GM12878 (cell line): Measurements from ENCODE around the gene NFE2L2. TPM values are rescaled to one million over a fixed set of nuclear protein-coding genes. Genes with fewer than 3 reads are reported as not detected.

Source experiments
- ATAC-seq: fragments of 200-7000 bp; cut with Tn5 transposase; 3 replicates; pipeline ENCODE4 v1.9.1; 2020; ENCODE audit warnings: mild to moderate bottlenecking, moderate library complexity
- BruUV-seq: library from RNA; stranded (reverse); fragments of 400-500 nt; replicated peaks from 2 replicates; lab custom pipeline; 2021; lab: Mats Ljungman, UMichigan
- CTCF ChIA-PET: fragments of 300-600 bp; sonication (Branson Sonifier 250); formaldehyde crosslinking; extraction: SDS; loops from one replicate; lab custom pipeline; 2021; ENCODE audit warnings: inconsistent platforms; lab: Yijun Ruan, JAX
- POLR2A ChIA-PET: fragments of 350-600 bp; formaldehyde crosslinking; extraction: SDS; loops from one replicate; lab custom pipeline; 2021; ENCODE audit warnings: inconsistent platforms; lab: Charles Lee
- RAD21 ChIA-PET: fragments of 300-600 bp; sonication (Branson Sonifier 250); formaldehyde crosslinking; loops from one replicate; lab custom pipeline; 2023; ENCODE audit warnings: antibody characterized with exemption; ENCODE audit not compliant: unreplicated experiment; lab: Charles Lee
- SMC1A ChIA-PET: fragments of 300-600 bp; sonication (Branson Sonifier 250); formaldehyde crosslinking; loops from one replicate; lab custom pipeline; 2023; ENCODE audit not compliant: unreplicated experiment, uncharacterized antibody; lab: Charles Lee
- DNase-seq: peaks from one replicate; pipeline ENCODE4 v3.0.0-alpha.2; 2011; ENCODE audit warnings: low read depth, low spot score
- FAIRE-seq: peaks from 3 replicates; lab custom pipeline; 2011; peaks lifted over from hg19 to GRCh38; lab: Jason Lieb, UNC
- H2AFZ ChIP-seq: 2 replicates; pipeline ENCODE4 v1.6.0; 2011; ENCODE audit warnings: low read depth, low read length, control low read depth; ENCODE audit not compliant: control insufficient read depth
- H3K27ac ChIP-seq: 2 replicates; pipeline ENCODE4 v1.5.1; 2011; ENCODE audit warnings: control low read depth; ENCODE audit not compliant: control insufficient read depth, insufficient read depth
- H3K27me3 ChIP-seq, 2 experiments: replicated peaks in 1 of 2; 2 replicates each; pipeline versions ENCODE4 v1.6.0 to v1.6.1; 2011; ENCODE audit warnings: low read length in 1 of 2; ENCODE audit not compliant: control insufficient read depth in 2 of 2, insufficient read depth in 2 of 2
- H3K36me3 ChIP-seq, 2 experiments: 2 replicates each; pipeline ENCODE4 v1.5.1; 2011; ENCODE audit warnings: low read length in 1 of 2; ENCODE audit not compliant: control insufficient read depth in 2 of 2, insufficient read depth in 2 of 2
- H3K4me1 ChIP-seq: 2 replicates; pipeline ENCODE4 v1.6.1; 2011; ENCODE audit warnings: mild to moderate bottlenecking, low read length, moderate library complexity, mixed read lengths; ENCODE audit not compliant: control insufficient read depth, insufficient read depth
- H3K4me2 ChIP-seq: 2 replicates; pipeline ENCODE4 v1.6.0; 2011; ENCODE audit warnings: control low read depth; ENCODE audit not compliant: control insufficient read depth, insufficient read depth
- H3K4me3 ChIP-seq: fragments of 200-600 bp; sonication (generic); 2 replicates; pipeline ENCODE4 v1.5.1; 2016
- H3K79me2 ChIP-seq: 2 replicates; pipeline ENCODE4 v1.6.0; 2011; ENCODE audit warnings: low read length; ENCODE audit not compliant: control insufficient read depth, insufficient read depth
- H3K9ac ChIP-seq: 2 replicates; pipeline ENCODE4 v1.8.0; 2011; ENCODE audit warnings: low read length, control low read depth, mixed read lengths; ENCODE audit not compliant: control insufficient read depth, insufficient read depth
- H3K9me3 ChIP-seq: replicated peaks from 3 replicates; pipeline ENCODE4 v1.5.1; 2011; ENCODE audit warnings: mild to moderate bottlenecking, low read length; ENCODE audit not compliant: control insufficient read depth, insufficient read depth
- H4K20me1 ChIP-seq: 2 replicates; pipeline ENCODE4 v1.6.0; 2011; ENCODE audit not compliant: control insufficient read depth, insufficient read depth
- BMI1 ChIP-seq: fragments of 450-650 bp; IDR thresholded peaks from 2 replicates; pipeline ENCODE4 v1.6.1; 2016; ENCODE audit warnings: mild to moderate bottlenecking, moderate library complexity, borderline replicate concordance
- BRCA1 ChIP-seq: IDR thresholded peaks from 2 replicates; pipeline ENCODE4 v1.6.1; 2011; ENCODE audit warnings: low read depth, low read length, improper control_type of control experiment
- CBFB ChIP-seq: IDR thresholded peaks from 2 replicates; pipeline ENCODE4 v1.6.1; 2016; ENCODE audit warnings: antibody characterized with exemption, low read depth
- CREM ChIP-seq: IDR thresholded peaks from 2 replicates; pipeline ENCODE4 v1.6.1; 2014; ENCODE audit warnings: antibody characterized with exemption, low read depth
- FOXM1 ChIP-seq: IDR thresholded peaks from 2 replicates; pipeline ENCODE4 v1.6.1; 2012; ENCODE audit warnings: low read depth, mild to moderate bottlenecking, inconsistent platforms, low read length, moderate library complexity
- KAT2A ChIP-seq: conservative IDR thresholded peaks from 2 replicates; pipeline ENCODE4 v1.6.1; 2011; ENCODE audit warnings: low read depth, low read length; ENCODE audit not compliant: control insufficient read depth
- NKRF ChIP-seq: fragments of 450-650 bp; conservative IDR thresholded peaks from 2 replicates; pipeline ENCODE4 v1.6.1; 2017; ENCODE audit warnings: mild to moderate bottlenecking, moderate library complexity
- NR2C1 ChIP-seq: fragments of 450-650 bp; IDR thresholded peaks from 2 replicates; pipeline ENCODE4 v1.6.1; 2017; ENCODE audit warnings: antibody characterized with exemption, mild to moderate bottlenecking, moderate library complexity
- RAD51 ChIP-seq: fragments of 450-650 bp; IDR thresholded peaks from 2 replicates; pipeline ENCODE4 v1.6.1; 2016; ENCODE audit warnings: moderate library complexity, mild to moderate bottlenecking, inconsistent platforms
- RELB ChIP-seq: fragments of 450-650 bp; IDR thresholded peaks from 2 replicates; pipeline ENCODE4 v1.6.1; 2017; ENCODE audit warnings: low read depth, mild to moderate bottlenecking, moderate library complexity
- SIN3A ChIP-seq: IDR thresholded peaks from 2 replicates; pipeline ENCODE4 v1.6.1; 2012; ENCODE audit warnings: low read depth, low read length, improper control_type of control experiment
- SMC3 ChIP-seq: IDR thresholded peaks from 2 replicates; pipeline ENCODE4 v1.6.1; 2011; ENCODE audit warnings: low read length, improper control_type of control experiment, borderline replicate concordance
- STAT1 ChIP-seq: fragments of 450-650 bp; conservative IDR thresholded peaks from 2 replicates; pipeline ENCODE4 v1.6.1; 2014; ENCODE audit warnings: antibody characterized with exemption, mild to moderate bottlenecking
- STAT3 ChIP-seq: IDR thresholded peaks from 2 replicates; pipeline ENCODE4 v1.6.1; 2011; ENCODE audit warnings: low read depth, low read length, improper control_type of control experiment
- TARDBP ChIP-seq: IDR thresholded peaks from 2 replicates; pipeline ENCODE4 v1.6.1; 2016; ENCODE audit warnings: borderline replicate concordance
- TCF7 ChIP-seq: IDR thresholded peaks from 2 replicates; pipeline ENCODE4 v1.6.1; 2014; ENCODE audit warnings: antibody characterized with exemption, borderline replicate concordance
- ZNF687 ChIP-seq: fragments of 450-650 bp; IDR thresholded peaks from 2 replicates; pipeline ENCODE4 v1.6.1; 2017; ENCODE audit warnings: mild to moderate bottlenecking, moderate library complexity
- WGBS: methylation state at CpG from one replicate; pipeline ENCODE4 v1.1.6; 2016; ENCODE audit warnings: low lambda C conversion rate; ENCODE audit not compliant: insufficient replicate concordance, insufficient coverage; ENCODE audit errors: missing lambda C conversion rate; 5-methylcytosine and 5-hydroxymethylcytosine counted together
- in situ Hi-C: fragments of 300-500 bp; cut with MboI; formaldehyde crosslinking; loops from 9 replicates; pipeline ENCODE4 v1.14.3; 2018; ENCODE audit warnings: mixed read lengths
- intact Hi-C: fragments of 100-400 bp; cut with micrococcal nuclease; formaldehyde crosslinking; loops from one replicate; pipeline ENCODE4 v1.14.2; 2022; ENCODE audit not compliant: unreplicated experiment
- polyA plus RNA-seq, 11 experiments: library from polyadenylated mRNA; depleted of rRNA in 4 of 11; unstranded in 6 of 11; stranded (reverse) in 5 of 11; fragments of >200 nt; fragmentation: Nextera tagmentation in 4 of 11; fragmentation: Illumina TruSeq in 1 of 11; extraction: Ambion mirVana in 4 of 11; extraction: Trizol in 1 of 11; gene quantifications; 1 replicate in 1 of 11; 2 replicates in 10 of 11; pipeline versions ENCODE4 v1.2.1 to v1.2.3, GENCODE V29; 2011 to 2016; ENCODE audit warnings: inconsistent platforms in 2 of 11, missing spikeins in 2 of 11, low read depth in 1 of 11
- total RNA-seq, 4 experiments: library from RNA; depleted of rRNA in 3 of 4; stranded (reverse); fragments of >200 nt in 3 of 4; fragmentation: Illumina TruSeq in 1 of 4; extraction: Trizol in 1 of 4; gene quantifications; 2 replicates each; pipeline versions ENCODE4 v1.2.1 to v1.2.3, GENCODE V29; 2013 to 2021

The NFE2L2 gene
- total and polyA plus RNA-seq, 10 of the 15 experiments (the other 5 are each of a cell fraction or from before 2014, with no cell fraction given): 18.4 to 69.8 (median 37.1) TPM

GRCh38 chr2:177237932-177238331 is 26.6 kb downstream of the NFE2L2 start:
- DNase-seq: no peak
- CTCF ChIA-PET: interaction anchor here (1.4 to 3.6 kb wide), 4 partner anchors 11 to 74 kb away, joined by 4 to 24 read pairs (median 6); no protein-coding TSS in a partner anchor
- peaks cover 68% of the 10 kb centered on the region for H3K79me2 ChIP-seq
- no peaks in the 10 kb centered on the region for H3K9me3 ChIP-seq
- no TSS peak for BruUV-seq
- H2AFZ ChIP-seq: no peak overlapping the region
- peaks cover 1 to 10% of the 10 kb centered on the region in 2 experiments for H3K36me3 ChIP-seq
- RAD21 ChIA-PET: interaction anchor here (1.0 to 1.4 kb wide), 2 partner anchors 13 to 27 kb away, joined by 3 read pairs; partner anchors contain the start of gene NFE2L2
- no peak overlapping the region for H3K4me2 ChIP-seq
- FAIRE-seq: no peak
- in situ Hi-C loops (no loop called here), intact Hi-C loops (no loop called here)
- H3K9ac ChIP-seq: no peak overlapping the region
- H3K4me1 ChIP-seq: peaks cover 22% of the 10 kb centered on the region
- peaks cover 2% of the 10 kb centered on the region; the same call in 1 of the 2 replicates for H4K20me1 ChIP-seq
- TF ChIP-seq TCF7 (no peak), STAT1 (no peak), FOXM1 (no peak), NKRF (no peak), SIN3A (no peak), RELB (no peak), CREM (no peak), SMC3 (no peak), NR2C1 (no peak), ZNF687 (no peak), RAD51 (no peak), BMI1 (no peak), KAT2A (no peak), STAT3 (no peak), CBFB (no peak), TARDBP (no peak), BRCA1 (no peak)
- H3K27me3 ChIP-seq: no peaks in the 10 kb centered on the region
- no peak for ATAC-seq
- SMC1A ChIA-PET: interaction anchor here (1.2 to 2.7 kb wide), 7 partner anchors 9 to 72 kb away, joined by 3 to 13 read pairs (median 7); no protein-coding TSS in a partner anchor
- POLR2A ChIA-PET: interaction anchor here (1.7 to 4.4 kb wide), 2 partner anchors 27 kb away, joined by 6 to 29 read pairs; partner anchors contain the start of gene NFE2L2
- no peak overlapping the region for H3K27ac ChIP-seq
- 52% methylated on average over 2 of the region's 2 CpGs for WGBS
- H3K4me3 ChIP-seq: no peak overlapping the region
